ENCODE results near the gene PPM1E.
"Not testable (repeated sequence)": the region's sequence is repeated elsewhere in the genome, so short reads cannot be mapped to it uniquely, and the experiment has no call there.

Gene PPM1E

GRCh38 chr17:58783380-58783779 lies 27.7 kb downstream of the PPM1E start:
- TF ChIP-seq, protein P1, sequence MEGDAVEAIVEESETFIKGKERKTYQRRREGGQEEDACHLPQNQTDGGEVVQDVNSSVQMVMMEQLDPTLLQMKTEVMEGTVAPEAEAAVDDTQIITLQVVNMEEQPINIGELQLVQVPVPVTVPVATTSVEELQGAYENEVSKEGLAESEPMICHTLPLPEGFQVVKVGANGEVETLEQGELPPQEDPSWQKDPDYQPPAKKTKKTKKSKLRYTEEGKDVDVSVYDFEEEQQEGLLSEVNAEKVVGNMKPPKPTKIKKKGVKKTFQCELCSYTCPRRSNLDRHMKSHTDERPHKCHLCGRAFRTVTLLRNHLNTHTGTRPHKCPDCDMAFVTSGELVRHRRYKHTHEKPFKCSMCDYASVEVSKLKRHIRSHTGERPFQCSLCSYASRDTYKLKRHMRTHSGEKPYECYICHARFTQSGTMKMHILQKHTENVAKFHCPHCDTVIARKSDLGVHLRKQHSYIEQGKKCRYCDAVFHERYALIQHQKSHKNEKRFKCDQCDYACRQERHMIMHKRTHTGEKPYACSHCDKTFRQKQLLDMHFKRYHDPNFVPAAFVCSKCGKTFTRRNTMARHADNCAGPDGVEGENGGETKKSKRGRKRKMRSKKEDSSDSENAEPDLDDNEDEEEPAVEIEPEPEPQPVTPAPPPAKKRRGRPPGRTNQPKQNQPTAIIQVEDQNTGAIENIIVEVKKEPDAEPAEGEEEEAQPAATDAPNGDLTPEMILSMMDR (IDR thresholded peaks at IDR 0.05; ENCODE audit: low read depth, low read length) = no peak
- no peak for DNase-seq (ENCODE audit: extremely low read depth, low read depth)

- TF ChIP-seq, protein P1 (IDR thresholded peaks at IDR 0.05; ENCODE audit: low read depth, low read length) = no peak
- no peak for DNase-seq (ENCODE audit: extremely low read depth, low read depth)
Measured at GRCh38 chr17:58785097-58785496, 29.4 kb downstream of the PPM1E start.

DNA sequence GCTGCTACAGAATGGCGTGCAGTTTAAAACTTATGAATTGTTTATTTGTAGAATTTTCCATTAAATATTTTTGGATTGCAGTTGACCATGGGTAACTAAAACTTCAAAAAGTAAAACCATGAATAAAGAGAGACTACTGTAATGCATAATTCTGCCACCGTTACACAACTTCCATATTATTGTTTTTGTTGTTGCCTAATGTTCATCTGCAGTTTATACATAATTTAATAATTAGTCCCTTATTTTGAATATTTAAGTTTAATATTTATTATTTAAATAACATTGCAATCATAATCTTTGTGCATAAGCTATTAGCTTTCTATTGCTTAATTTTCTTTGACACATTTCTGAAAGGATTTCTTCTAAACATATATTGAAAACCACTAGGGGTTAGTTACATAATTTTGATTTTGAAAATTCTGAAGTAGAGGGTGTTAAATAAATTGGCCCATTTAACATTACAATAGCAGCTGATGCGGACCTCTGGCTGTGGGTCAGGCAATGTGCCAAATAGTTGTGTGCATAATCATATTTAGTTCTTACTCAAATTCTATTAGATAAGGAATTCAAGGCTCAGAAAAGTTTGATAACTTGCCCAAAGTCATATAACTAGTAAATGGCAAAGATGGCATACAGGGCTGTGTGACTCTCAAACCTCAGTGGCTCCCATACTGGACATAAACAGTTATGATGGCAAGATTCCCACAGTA lies 31.1 kb downstream of the PPM1E start:
- peak; percentile 69 for DNase-seq (ENCODE audit: extremely low read depth, low read depth)

GRCh38 chr17:58788199-58788598 lies 32.5 kb downstream of the PPM1E start:
- TF ChIP-seq, protein P1 (IDR thresholded peaks at IDR 0.05; ENCODE audit: low read depth, low read length) = no peak

More for the DNA sequence above, 31.1 kb downstream of the PPM1E start:
- TF ChIP-seq, protein P1 (IDR thresholded peaks at IDR 0.05; ENCODE audit: low read depth, low read length) = no peak

GRCh38 chr17:58789160-58789559 lies 33.5 kb downstream of the PPM1E start:
- DNase-seq (ENCODE audit: extremely low read depth, low read depth) = no peak
- TF ChIP-seq, protein P1 (IDR thresholded peaks at IDR 0.05; ENCODE audit: low read depth, low read length) = no peak

More at GRCh38 chr17:58788199-58788598, 32.5 kb downstream of the PPM1E start:
- no peak for DNase-seq (ENCODE audit: extremely low read depth, low read depth)

DNA sequence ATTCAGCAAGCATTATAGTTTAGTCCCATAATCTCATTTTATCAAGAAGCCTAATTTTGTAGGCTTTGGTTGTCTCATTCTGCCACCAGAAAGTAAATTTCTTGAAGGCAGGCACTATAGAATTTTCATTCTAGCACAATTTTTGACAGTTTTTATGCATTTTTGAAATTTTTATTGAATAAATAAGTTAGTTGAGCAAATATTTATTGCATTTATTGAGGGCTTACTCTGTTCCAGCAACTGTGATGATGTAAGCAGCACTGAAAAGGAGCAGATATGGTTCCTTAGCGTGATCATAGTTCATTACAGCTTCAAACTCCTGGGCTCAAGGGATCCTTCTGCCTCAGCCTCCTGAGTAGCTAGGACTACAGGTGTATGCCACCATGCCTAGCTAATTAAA lies 34.2 kb downstream of the PPM1E start:
- no peak for DNase-seq (ENCODE audit: extremely low read depth, low read depth)
- TF ChIP-seq, protein P1 (IDR thresholded peaks at IDR 0.05; ENCODE audit: low read depth, low read length) = no peak

DNA sequence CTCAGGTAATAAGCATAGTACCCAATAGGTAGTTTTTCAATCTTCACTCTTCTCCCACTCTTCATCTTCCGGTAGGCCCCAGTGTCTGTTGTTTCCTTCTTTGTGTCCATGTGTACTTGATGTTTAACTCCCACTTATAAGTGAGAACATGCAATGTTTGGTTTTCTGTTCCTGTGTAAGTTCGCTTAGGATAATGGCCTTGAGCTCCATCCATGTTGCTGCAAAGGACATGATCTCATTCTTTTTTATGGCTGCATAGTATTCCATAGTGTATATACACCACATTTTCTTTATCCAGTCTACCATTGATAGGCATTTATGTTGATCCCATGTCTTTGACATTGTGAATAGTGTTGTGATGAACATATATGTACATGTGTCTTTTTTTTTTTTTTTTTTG lies 38.9 kb downstream of the PPM1E start:
- DNase-seq (ENCODE audit: extremely low read depth, low read depth) = not testable (repeated sequence)

GRCh38 chr17:58802188-58802587 lies 46.5 kb downstream of the PPM1E start:
- DNase-seq (ENCODE audit: extremely low read depth, low read depth) = no peak
- TF ChIP-seq, protein P1 (IDR thresholded peaks at IDR 0.05; ENCODE audit: low read depth, low read length) = no peak
